K562 (cell line): ENCODE measurements around the gene MFSD6L. TPM values are rescaled to one million over a fixed set of nuclear protein-coding genes. Genes with fewer than 3 reads are reported as not detected.

Experiments used
- polyA plus RNA-seq, 8 experiments: library from polyadenylated mRNA; depleted of rRNA in 4 of 8; stranded (reverse) in 5 of 8; unstranded in 3 of 8; fragments of >200 nt; fragmentation: Nextera tagmentation in 2 of 8; fragmentation: Illumina TruSeq in 1 of 8; extraction: Ambion mirVana in 2 of 8; extraction: Trizol in 1 of 8; gene quantifications; 2 replicates each; pipeline versions ENCODE4 v1.2.1 to v1.2.3, GENCODE V29; 2011 to 2014; ENCODE audit warnings: inconsistent platforms in 1 of 8, missing spikeins in 1 of 8
- total RNA-seq, 7 experiments: library from RNA; depleted of rRNA in 6 of 7; stranded (reverse); fragments of >200 nt in 6 of 7; fragmentation: Illumina TruSeq in 2 of 7; extraction: Trizol in 2 of 7; gene quantifications; 2 replicates each; pipeline versions ENCODE4 v1.2.1 to v1.2.3, GENCODE V29; 2011 to 2021; ENCODE audit warnings: low replicate concordance in 1 of 7

MFSD6L gene
- total and polyA plus RNA-seq, 9 of the 15 experiments (the other 6 are each of a cell fraction or from before 2014, with no cell fraction given): not detected

Other genes with a start within 250 kb of the MFSD6L start
- gene MYH10, start 168.6 kb downstream of the MFSD6L start, total RNA-seq (2014; rRNA removed): 83.7 and 92.6 TPM in 2 replicates
- 41.3 and 48.4 TPM in 2 replicates for gene MYH10, start 168.6 kb downstream of the MFSD6L start, total RNA-seq (2014; rRNA removed; fragmentation: Illumina TruSeq; extraction: Trizol)
- gene MYH10, start 168.6 kb downstream of the MFSD6L start, total RNA-seq (2015; rRNA removed; fragmentation: Illumina TruSeq; extraction: Trizol): 38.5 and 39.7 TPM in 2 replicates
- gene MYH10, start 168.6 kb downstream of the MFSD6L start, total RNA-seq (2021): 90.1 and 95.3 TPM in 2 replicates
- 34.6 and 38.8 TPM in 2 replicates for gene MYH10, start 168.6 kb downstream of the MFSD6L start, polyA plus RNA-seq (2011; rRNA removed)
- 59.0 and 68.9 TPM in 2 replicates for gene MYH10, start 168.6 kb downstream of the MFSD6L start, polyA plus RNA-seq (2014; fragmentation: Illumina TruSeq; extraction: Trizol)
- gene MYH10, start 168.6 kb downstream of the MFSD6L start, polyA plus RNA-seq (2014; fragmentation: Nextera tagmentation; extraction: Ambion mirVana): 10 to 100 TPM; 16.3 to 26.1 TPM
- 38.7 and 39.3 TPM in 2 replicates for gene MYH10, start 168.6 kb downstream of the MFSD6L start, polyA plus RNA-seq (2014; rRNA removed)
- not detected in 2 replicates for gene CCDC42, start 54.5 kb downstream of the MFSD6L start, total RNA-seq (2014; rRNA removed)
- not detected in 2 replicates for gene CCDC42, start 54.5 kb downstream of the MFSD6L start, total RNA-seq (2014; rRNA removed; fragmentation: Illumina TruSeq; extraction: Trizol)
- gene CCDC42, start 54.5 kb downstream of the MFSD6L start, total RNA-seq (2015; rRNA removed; fragmentation: Illumina TruSeq; extraction: Trizol): not detected in 2 replicates
- gene CCDC42, start 54.5 kb downstream of the MFSD6L start, total RNA-seq (2021): not detected in 2 replicates
- gene CCDC42, start 54.5 kb downstream of the MFSD6L start, polyA plus RNA-seq (2011; rRNA removed): not detected in 2 replicates
- gene CCDC42, start 54.5 kb downstream of the MFSD6L start, polyA plus RNA-seq (2014; fragmentation: Illumina TruSeq; extraction: Trizol): not detected in 2 replicates
- gene CCDC42, start 54.5 kb downstream of the MFSD6L start, polyA plus RNA-seq (2014; fragmentation: Nextera tagmentation; extraction: Ambion mirVana): not detected
- gene CCDC42, start 54.5 kb downstream of the MFSD6L start, polyA plus RNA-seq (2014; rRNA removed): not detected in 2 replicates
- not detected in 2 replicates for gene SPDYE4, start 40.8 kb downstream of the MFSD6L start, total RNA-seq (2014; rRNA removed)
- gene SPDYE4, start 40.8 kb downstream of the MFSD6L start, total RNA-seq (2014; rRNA removed; fragmentation: Illumina TruSeq; extraction: Trizol): not detected in 2 replicates
- gene SPDYE4, start 40.8 kb downstream of the MFSD6L start, total RNA-seq (2015; rRNA removed; fragmentation: Illumina TruSeq; extraction: Trizol): not detected in 2 replicates
- not detected in 2 replicates for gene SPDYE4, start 40.8 kb downstream of the MFSD6L start, total RNA-seq (2021)
- gene SPDYE4, start 40.8 kb downstream of the MFSD6L start, polyA plus RNA-seq (2011; rRNA removed): not detected in 2 replicates
- not detected in 2 replicates for gene SPDYE4, start 40.8 kb downstream of the MFSD6L start, polyA plus RNA-seq (2014; fragmentation: Illumina TruSeq; extraction: Trizol)
- gene SPDYE4, start 40.8 kb downstream of the MFSD6L start, polyA plus RNA-seq (2014; fragmentation: Nextera tagmentation; extraction: Ambion mirVana): not detected
- gene SPDYE4, start 40.8 kb downstream of the MFSD6L start, polyA plus RNA-seq (2014; rRNA removed): not detected in 2 replicates
- gene PIK3R6, start 68.3 kb upstream of the MFSD6L start, total RNA-seq (2014; rRNA removed): not detected in 2 replicates
- gene PIK3R6, start 68.3 kb upstream of the MFSD6L start, total RNA-seq (2014; rRNA removed; fragmentation: Illumina TruSeq; extraction: Trizol): not detected in 2 replicates
- not detected in 2 replicates for gene PIK3R6, start 68.3 kb upstream of the MFSD6L start, total RNA-seq (2015; rRNA removed; fragmentation: Illumina TruSeq; extraction: Trizol)
- 0.04 TPM in 1 of 2 replicates, not detected in the other for gene PIK3R6, start 68.3 kb upstream of the MFSD6L start, total RNA-seq (2021)
- gene PIK3R6, start 68.3 kb upstream of the MFSD6L start, polyA plus RNA-seq (2011; rRNA removed): not detected in 2 replicates
- not detected in 2 replicates for gene PIK3R6, start 68.3 kb upstream of the MFSD6L start, polyA plus RNA-seq (2014; fragmentation: Illumina TruSeq; extraction: Trizol)
- gene PIK3R6, start 68.3 kb upstream of the MFSD6L start, polyA plus RNA-seq (2014; fragmentation: Nextera tagmentation; extraction: Ambion mirVana): not detected
- not detected in 2 replicates for gene PIK3R6, start 68.3 kb upstream of the MFSD6L start, polyA plus RNA-seq (2014; rRNA removed)
- not detected in 2 replicates for gene PIK3R5, start 166.3 kb upstream of the MFSD6L start, total RNA-seq (2014; rRNA removed)
- not detected in 2 replicates for gene PIK3R5, start 166.3 kb upstream of the MFSD6L start, total RNA-seq (2014; rRNA removed; fragmentation: Illumina TruSeq; extraction: Trizol)
- not detected in 2 replicates for gene PIK3R5, start 166.3 kb upstream of the MFSD6L start, total RNA-seq (2015; rRNA removed; fragmentation: Illumina TruSeq; extraction: Trizol)
- gene PIK3R5, start 166.3 kb upstream of the MFSD6L start, total RNA-seq (2021): 0.38 and 0.78 TPM in 2 replicates
- not detected in 2 replicates for gene PIK3R5, start 166.3 kb upstream of the MFSD6L start, polyA plus RNA-seq (2011; rRNA removed)
- gene PIK3R5, start 166.3 kb upstream of the MFSD6L start, polyA plus RNA-seq (2014; fragmentation: Illumina TruSeq; extraction: Trizol): 0.03 TPM in 1 of 2 replicates, not detected in the other
- not detected for gene PIK3R5, start 166.3 kb upstream of the MFSD6L start, polyA plus RNA-seq (2014; fragmentation: Nextera tagmentation; extraction: Ambion mirVana)
- 0.01 TPM in 1 of 2 replicates, not detected in the other for gene PIK3R5, start 166.3 kb upstream of the MFSD6L start, polyA plus RNA-seq (2014; rRNA removed)
- not detected in 2 replicates for gene NTN1, start 222.1 kb upstream of the MFSD6L start, total RNA-seq (2014; rRNA removed)
- gene NTN1, start 222.1 kb upstream of the MFSD6L start, total RNA-seq (2014; rRNA removed; fragmentation: Illumina TruSeq; extraction: Trizol): not detected in 2 replicates
- not detected in 2 replicates for gene NTN1, start 222.1 kb upstream of the MFSD6L start, total RNA-seq (2015; rRNA removed; fragmentation: Illumina TruSeq; extraction: Trizol)
- gene NTN1, start 222.1 kb upstream of the MFSD6L start, total RNA-seq (2021): 0.02 TPM in 2 replicates
- not detected in 2 replicates for gene NTN1, start 222.1 kb upstream of the MFSD6L start, polyA plus RNA-seq (2011; rRNA removed)
- gene NTN1, start 222.1 kb upstream of the MFSD6L start, polyA plus RNA-seq (2014; fragmentation: Illumina TruSeq; extraction: Trizol): not detected in 2 replicates
- gene NTN1, start 222.1 kb upstream of the MFSD6L start, polyA plus RNA-seq (2014; fragmentation: Nextera tagmentation; extraction: Ambion mirVana): not detected
- not detected in 2 replicates for gene NTN1, start 222.1 kb upstream of the MFSD6L start, polyA plus RNA-seq (2014; rRNA removed)